Upper lobe of left lung (tissue), 6 donors: Measurements from ENCODE around the gene MEMO1. TPM values are rescaled to one million over a fixed set of nuclear protein-coding genes. Genes with fewer than 3 reads are reported as not detected.
"Not testable (repeated sequence)": the region's sequence is repeated elsewhere in the genome, so short reads cannot be mapped to it uniquely, and the experiment has no call there.

ENCODE experiments used
- ATAC-seq, 2 donors: fragments of 200-7000 bp; cut with Tn5 transposase; one replicate each; pipeline ENCODE4 v1.9.1; 2022; ENCODE audit warnings: mild to moderate bottlenecking in 2 of 2, moderate library complexity in 2 of 2; ENCODE audit not compliant: low FRiP score in 2 of 2
- DNase-seq, 2 donors: peaks; one replicate each; pipeline ENCODE4 v3.0.0-alpha.2; 2019 to 2020
- H3K27ac ChIP-seq, 4 donors: fragments of 200-600 bp; sonication (generic); one replicate each; pipeline ENCODE4 v1.5.1; 2016 to 2019
- H3K27me3 ChIP-seq, 4 donors: fragments of 200-600 bp; sonication (generic); one replicate each; pipeline ENCODE4 v1.5.1; 2017 to 2019
- H3K36me3 ChIP-seq, 4 donors: fragments of 200-600 bp; sonication (generic); one replicate each; pipeline ENCODE4 v1.5.1; 2016 to 2019
- H3K4me1 ChIP-seq, 4 donors: fragments of 200-600 bp; sonication (generic); one replicate each; pipeline ENCODE4 v1.5.1; 2018 to 2019
- H3K4me3 ChIP-seq, 4 donors: fragments of 200-600 bp; sonication (generic); one replicate each; pipeline ENCODE4 v1.5.1; 2017 to 2019; ENCODE audit warnings: mild to moderate bottlenecking in 2 of 4, moderate library complexity in 1 of 4
- H3K9me3 ChIP-seq, 4 donors: fragments of 200-600 bp; sonication (generic); one replicate each; pipeline ENCODE4 v1.5.1; 2018 to 2019
- EP300 ChIP-seq, 4 donors: sonication (generic); formaldehyde crosslinking; IDR thresholded peaks; one replicate each; pipeline ENCODE4 v1.5.1; 2017; ENCODE audit warnings: antibody characterized with exemption in 4 of 4, control low read depth in 2 of 4
- POLR2A ChIP-seq, 4 donors: fragments of 450-650 bp; IDR thresholded peaks; one replicate each; pipeline ENCODE4 v1.5.1; 2016 to 2017; ENCODE audit warnings: antibody characterized with exemption in 4 of 4, mild to moderate bottlenecking in 2 of 4
- POLR2AphosphoS5 ChIP-seq, 2 donors: sonication (generic); formaldehyde crosslinking; IDR thresholded peaks; one replicate each; pipeline ENCODE4 v1.5.1; 2017; ENCODE audit warnings: antibody characterized with exemption in 2 of 2
- WGBS, 2 donors: methylation state at CpG; one replicate each; pipeline ENCODE4 v1.1.5; 2017 to 2018; 5-methylcytosine and 5-hydroxymethylcytosine counted together
- total RNA-seq, 6 donors: library from RNA; depleted of rRNA in 4 of 6; stranded (reverse); fragments of >200 nt in 4 of 6; gene quantifications; one replicate each; pipeline versions ENCODE4 v1.1.0 to v1.2.1, GENCODE V29; 2016 to 2021
- TF ChIP-seq, protein P1 (sequence below), 6 experiments: fragments of 450-650 bp in 4 of 6; fragments of 200-600 bp in 2 of 6; sonication (generic) in 2 of 6; IDR thresholded peaks; one replicate each; pipeline ENCODE4 v1.5.1; 2016 to 2019; ENCODE audit warnings: antibody characterized with exemption in 6 of 6
- donor health status: DM: no; HTN: no; CAD: no; lungs with moderate emphysema.
- donor health status: DM: no; HTN: yes; CAD: no; lungs with severe emphysema.

Gene MEMO1
- total RNA-seq, 6 donors from 2014 or later, result 12.7 to 32.3 (median 23.6) TPM

DNA sequence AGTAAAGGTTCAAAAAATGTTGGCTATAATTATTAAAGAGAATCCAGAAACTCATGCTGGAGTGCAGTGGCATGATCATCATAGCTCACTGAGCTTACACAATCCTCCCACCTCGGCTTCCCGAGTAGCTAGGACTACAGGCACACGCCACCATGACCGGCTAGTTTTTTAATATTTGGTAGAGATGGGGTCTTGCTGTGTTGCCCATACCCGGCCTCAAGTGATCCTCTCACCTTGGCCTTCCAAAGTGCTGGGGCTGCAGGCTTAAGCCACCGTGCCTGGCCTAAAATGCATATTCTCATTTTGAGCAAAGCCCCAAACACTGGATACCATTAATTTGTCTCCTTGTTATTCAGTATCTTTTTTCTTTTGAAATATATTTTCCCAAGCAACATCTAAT is 32.4 kb downstream of the MEMO1 start:
- 96 to 99% methylated on average over 6 of the region's 6 CpGs for WGBS, 2 donors
- H3K4me3 ChIP-seq, result no peak overlapping the region
- no peak for TF ChIP-seq EP300 (IDR thresholded peaks at IDR 0.05)

DNA sequence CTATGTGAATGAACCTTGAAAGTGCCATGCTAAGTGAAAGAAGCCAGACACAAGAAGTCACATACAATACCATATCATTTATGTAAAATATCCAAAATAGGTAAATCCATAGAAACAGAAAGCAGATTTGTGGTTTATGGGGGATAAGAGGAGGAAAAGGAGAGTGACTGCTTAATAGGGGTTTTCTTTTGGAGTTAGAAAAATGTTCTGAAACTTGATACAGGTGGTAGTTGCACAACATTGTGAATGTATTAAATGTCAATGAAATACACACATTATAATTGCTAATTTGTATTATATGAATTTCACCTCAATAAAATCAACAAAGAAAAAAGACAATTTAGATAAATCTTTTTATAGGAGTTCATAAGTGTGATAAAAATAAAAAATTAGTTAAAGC is 37.1 kb downstream of the MEMO1 start:
- H3K27me3 ChIP-seq, result no peaks in the 10 kb centered on the region
- DNase-seq (no peak), ATAC-seq (no peak)
- H3K4me1 ChIP-seq, result no peaks in the 10 kb centered on the region
- H3K27ac ChIP-seq, result no peak overlapping the region
- no peak overlapping the region for H3K4me3 ChIP-seq
- H3K36me3 ChIP-seq, result no peaks in the 10 kb centered on the region
- TF ChIP-seq EP300 (IDR thresholded peaks at IDR 0.05) (no peak), POLR2A (IDR thresholded peaks at IDR 0.05) (no peak), POLR2AphosphoS5 (IDR thresholded peaks at IDR 0.05) (no peak)
- TF ChIP-seq, protein P1, sequence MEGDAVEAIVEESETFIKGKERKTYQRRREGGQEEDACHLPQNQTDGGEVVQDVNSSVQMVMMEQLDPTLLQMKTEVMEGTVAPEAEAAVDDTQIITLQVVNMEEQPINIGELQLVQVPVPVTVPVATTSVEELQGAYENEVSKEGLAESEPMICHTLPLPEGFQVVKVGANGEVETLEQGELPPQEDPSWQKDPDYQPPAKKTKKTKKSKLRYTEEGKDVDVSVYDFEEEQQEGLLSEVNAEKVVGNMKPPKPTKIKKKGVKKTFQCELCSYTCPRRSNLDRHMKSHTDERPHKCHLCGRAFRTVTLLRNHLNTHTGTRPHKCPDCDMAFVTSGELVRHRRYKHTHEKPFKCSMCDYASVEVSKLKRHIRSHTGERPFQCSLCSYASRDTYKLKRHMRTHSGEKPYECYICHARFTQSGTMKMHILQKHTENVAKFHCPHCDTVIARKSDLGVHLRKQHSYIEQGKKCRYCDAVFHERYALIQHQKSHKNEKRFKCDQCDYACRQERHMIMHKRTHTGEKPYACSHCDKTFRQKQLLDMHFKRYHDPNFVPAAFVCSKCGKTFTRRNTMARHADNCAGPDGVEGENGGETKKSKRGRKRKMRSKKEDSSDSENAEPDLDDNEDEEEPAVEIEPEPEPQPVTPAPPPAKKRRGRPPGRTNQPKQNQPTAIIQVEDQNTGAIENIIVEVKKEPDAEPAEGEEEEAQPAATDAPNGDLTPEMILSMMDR (IDR thresholded peaks at IDR 0.05), result no peak
- H3K9me3 ChIP-seq, result no peaks in the 10 kb centered on the region

More for the DNA sequence above, 32.4 kb downstream of the MEMO1 start:
- no peak for DNase-seq
- H3K9me3 ChIP-seq, result no peaks in the 10 kb centered on the region
- no peak overlapping the region for H3K27ac ChIP-seq
- H3K36me3 ChIP-seq, result no peaks in the 10 kb centered on the region
- H3K4me1 ChIP-seq, result peaks cover 6 to 10% (median 10%) of the 10 kb centered on the region in 4 donors
- no peak for ATAC-seq
- no peaks in the 10 kb centered on the region for H3K27me3 ChIP-seq

DNA sequence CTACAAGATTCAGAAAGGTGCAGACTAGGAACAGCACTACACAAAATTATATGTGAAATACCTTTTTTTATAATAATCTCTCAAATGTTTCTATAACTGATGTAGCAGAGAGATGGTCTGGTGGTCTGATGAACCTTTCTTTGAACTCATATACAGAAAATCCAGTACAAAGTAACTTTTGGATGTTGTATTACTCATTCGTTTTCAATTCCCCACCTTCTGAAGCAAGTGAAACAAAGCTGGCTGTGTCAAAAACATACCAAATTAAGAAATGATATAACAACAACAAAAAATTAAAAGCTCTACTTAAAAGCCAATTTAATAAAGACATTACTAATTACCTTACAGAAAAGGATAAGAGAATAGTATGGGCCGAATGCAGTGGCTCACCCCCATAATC is 38.7 kb downstream of the MEMO1 start:
- H3K36me3 ChIP-seq, result no peaks in the 10 kb centered on the region
- ATAC-seq (no peak), DNase-seq (no peak)
- no peaks in the 10 kb centered on the region for H3K4me1 ChIP-seq
- H3K27me3 ChIP-seq, result no peaks in the 10 kb centered on the region
- H3K4me3 ChIP-seq, result no peak overlapping the region
- WGBS, 2 donors, result 93 to 95% methylated on average over 2 of the region's 2 CpGs
- H3K27ac ChIP-seq, result no peak overlapping the region
- TF ChIP-seq, protein P1 (IDR thresholded peaks at IDR 0.05), result no peak
- TF ChIP-seq POLR2AphosphoS5 (IDR thresholded peaks at IDR 0.05), result no peak
- TF ChIP-seq POLR2A (IDR thresholded peaks at IDR 0.05), result no peak
- no peak for TF ChIP-seq EP300 (IDR thresholded peaks at IDR 0.05)
- H3K9me3 ChIP-seq, result no peaks in the 10 kb centered on the region

DNA sequence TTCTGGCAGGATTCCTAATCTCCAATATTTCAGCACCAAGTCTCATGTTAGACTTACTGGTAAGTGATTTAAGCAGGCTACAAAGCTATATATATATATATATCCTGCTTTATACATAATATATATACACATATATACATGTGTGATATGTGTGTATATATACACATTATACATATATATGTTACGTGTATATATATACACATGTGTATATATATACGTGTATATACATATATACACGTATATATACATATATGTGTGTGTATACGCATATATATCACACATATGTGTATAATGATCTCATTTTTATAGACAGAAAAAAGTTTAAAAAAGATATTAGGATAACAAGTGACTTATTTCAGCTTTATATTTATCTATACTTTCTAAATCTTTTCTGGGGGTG is 41.6 kb downstream of the MEMO1 start:
- TF ChIP-seq POLR2AphosphoS5 (IDR thresholded peaks at IDR 0.05) (no peak), POLR2A (IDR thresholded peaks at IDR 0.05) (no peak), EP300 (IDR thresholded peaks at IDR 0.05) (no peak)
- TF ChIP-seq, protein P1 (IDR thresholded peaks at IDR 0.05), result no peak
- no peak for ATAC-seq

DNA sequence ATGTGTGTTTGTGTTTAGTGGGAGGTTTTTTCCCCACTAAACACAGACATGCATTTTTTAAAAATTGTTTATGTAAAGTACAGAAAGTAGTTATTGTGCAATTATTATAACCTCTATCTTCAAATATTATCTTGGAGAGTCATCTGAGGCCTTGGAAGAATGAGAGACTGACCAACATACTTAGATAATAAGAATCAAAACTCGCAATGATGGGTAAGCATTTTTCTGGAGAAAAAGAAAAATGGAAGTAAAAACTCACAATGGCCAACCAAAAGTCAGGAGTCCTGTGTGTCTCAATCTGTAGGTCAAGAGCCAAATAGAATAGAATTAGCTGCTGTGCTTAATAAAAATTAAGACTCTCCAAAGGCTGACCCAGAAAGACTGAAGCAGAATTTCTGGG is 43.0 kb downstream of the MEMO1 start:
- WGBS, 2 donors, result 83 to 90% methylated on average over 1 of the region's 1 CpG
- DNase-seq (no peak), ATAC-seq (no peak)
- Histone ChIP-seq H3K27ac (no peak overlapping the region), H3K27me3 (no peaks in the 10 kb centered on the region), H3K4me3 (no peak overlapping the region), H3K9me3 (no peaks in the 10 kb centered on the region), H3K4me1 (no peaks in the 10 kb centered on the region), H3K36me3 (no peaks in the 10 kb centered on the region)
- no peak for TF ChIP-seq POLR2A (IDR thresholded peaks at IDR 0.05)

More for the DNA sequence above, 41.6 kb downstream of the MEMO1 start:
- no peak overlapping the region for H3K4me3 ChIP-seq
- no peaks in the 10 kb centered on the region for H3K27me3 ChIP-seq
- WGBS, 2 donors, result 92 to 93% methylated on average over 4 of the region's 4 CpGs
- no peak for DNase-seq
- no peaks in the 10 kb centered on the region for H3K9me3 ChIP-seq
- H3K27ac ChIP-seq, result no peak overlapping the region
- no peaks in the 10 kb centered on the region for H3K4me1 ChIP-seq
- no peaks in the 10 kb centered on the region for H3K36me3 ChIP-seq

DNA sequence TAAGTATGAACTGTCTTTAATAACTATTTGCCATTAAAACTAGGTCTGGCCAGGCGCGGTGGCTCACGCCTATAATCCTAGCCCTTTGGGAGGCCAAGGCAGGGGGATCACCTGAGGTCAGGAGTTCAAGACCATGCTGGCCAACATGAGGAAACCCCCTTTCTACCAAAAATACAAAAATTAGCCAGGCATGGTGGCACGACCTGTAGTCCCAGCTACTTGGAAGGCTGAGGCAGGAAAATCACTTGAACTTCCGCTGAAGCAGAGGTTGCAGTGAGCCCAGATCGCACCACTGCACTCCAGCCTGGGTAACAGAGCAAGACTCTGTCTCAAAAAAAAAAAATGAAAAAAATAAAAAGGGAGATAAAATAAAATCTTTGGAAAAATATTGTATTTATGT is 44.4 kb downstream of the MEMO1 start:
- H3K36me3 ChIP-seq, H3K4me3 ChIP-seq, DNase-seq, H3K27ac ChIP-seq, H3K4me1 ChIP-seq, H3K9me3 ChIP-seq, H3K27me3 ChIP-seq, ATAC-seq: not testable (repeated sequence)
- 95 to 99% methylated on average over 6 of the region's 6 CpGs for WGBS, 2 donors
